LNCAP (cell line): ENCODE results near the gene CANT1.

ENCODE experiments used
- TF ChIP-seq, protein P1 (sequence below): fragments of 450-650 bp; IDR thresholded peaks from 2 replicates; pipeline ENCODE4 v1.5.1; 2017; ENCODE audit warnings: mild to moderate bottlenecking

The CANT1 gene

DNA sequence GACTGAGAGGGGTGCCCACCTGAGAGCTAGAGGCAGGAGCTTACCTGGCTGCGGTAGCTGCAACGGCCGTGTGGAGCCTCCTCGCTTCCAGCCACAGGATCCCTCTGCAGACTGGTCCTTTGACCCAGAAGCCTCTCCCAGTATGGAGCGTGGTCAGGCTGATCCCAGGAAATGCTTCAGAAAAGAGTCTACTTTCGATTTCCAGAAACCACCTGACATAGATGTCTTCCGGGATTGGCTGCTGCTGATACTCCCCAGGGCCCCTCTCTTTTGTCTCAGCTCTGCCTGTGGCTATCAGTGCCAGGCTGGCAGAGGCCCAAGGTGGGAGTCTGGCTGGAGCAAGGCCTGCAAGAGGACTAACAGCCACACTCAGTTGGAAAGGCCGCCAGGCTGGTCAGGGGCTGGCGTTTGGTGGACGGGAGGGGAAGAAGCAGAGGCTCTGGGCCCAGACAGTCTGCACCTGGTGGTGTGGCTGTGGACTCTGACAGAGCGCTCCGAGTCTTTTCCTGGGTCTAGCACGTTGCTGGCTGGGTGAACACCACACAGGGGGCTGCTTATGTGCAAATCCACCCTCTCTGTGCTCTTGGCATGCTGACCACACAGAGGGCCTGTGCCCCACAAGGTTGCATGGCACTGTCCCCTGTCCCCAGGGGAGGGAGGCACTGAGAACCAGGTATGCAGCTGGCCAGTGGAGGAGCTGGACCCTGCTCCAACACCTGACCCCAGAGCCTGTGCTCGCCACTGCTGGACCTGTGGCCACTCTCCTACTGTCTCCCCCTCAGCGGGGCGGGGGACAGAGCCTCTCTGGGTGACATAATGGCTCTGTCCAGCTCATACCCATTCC is 29.6 kb downstream of the CANT1 start, which contains the start of gene LGALS3BP:
Gene LGALS3BP (minus strand): TSS at position 144 of the 844 bp plus-strand sequence. CDS start 2,732 bp downstream, outside the sequence.
- TF ChIP-seq, protein P1, sequence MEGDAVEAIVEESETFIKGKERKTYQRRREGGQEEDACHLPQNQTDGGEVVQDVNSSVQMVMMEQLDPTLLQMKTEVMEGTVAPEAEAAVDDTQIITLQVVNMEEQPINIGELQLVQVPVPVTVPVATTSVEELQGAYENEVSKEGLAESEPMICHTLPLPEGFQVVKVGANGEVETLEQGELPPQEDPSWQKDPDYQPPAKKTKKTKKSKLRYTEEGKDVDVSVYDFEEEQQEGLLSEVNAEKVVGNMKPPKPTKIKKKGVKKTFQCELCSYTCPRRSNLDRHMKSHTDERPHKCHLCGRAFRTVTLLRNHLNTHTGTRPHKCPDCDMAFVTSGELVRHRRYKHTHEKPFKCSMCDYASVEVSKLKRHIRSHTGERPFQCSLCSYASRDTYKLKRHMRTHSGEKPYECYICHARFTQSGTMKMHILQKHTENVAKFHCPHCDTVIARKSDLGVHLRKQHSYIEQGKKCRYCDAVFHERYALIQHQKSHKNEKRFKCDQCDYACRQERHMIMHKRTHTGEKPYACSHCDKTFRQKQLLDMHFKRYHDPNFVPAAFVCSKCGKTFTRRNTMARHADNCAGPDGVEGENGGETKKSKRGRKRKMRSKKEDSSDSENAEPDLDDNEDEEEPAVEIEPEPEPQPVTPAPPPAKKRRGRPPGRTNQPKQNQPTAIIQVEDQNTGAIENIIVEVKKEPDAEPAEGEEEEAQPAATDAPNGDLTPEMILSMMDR: no peak

DNA sequence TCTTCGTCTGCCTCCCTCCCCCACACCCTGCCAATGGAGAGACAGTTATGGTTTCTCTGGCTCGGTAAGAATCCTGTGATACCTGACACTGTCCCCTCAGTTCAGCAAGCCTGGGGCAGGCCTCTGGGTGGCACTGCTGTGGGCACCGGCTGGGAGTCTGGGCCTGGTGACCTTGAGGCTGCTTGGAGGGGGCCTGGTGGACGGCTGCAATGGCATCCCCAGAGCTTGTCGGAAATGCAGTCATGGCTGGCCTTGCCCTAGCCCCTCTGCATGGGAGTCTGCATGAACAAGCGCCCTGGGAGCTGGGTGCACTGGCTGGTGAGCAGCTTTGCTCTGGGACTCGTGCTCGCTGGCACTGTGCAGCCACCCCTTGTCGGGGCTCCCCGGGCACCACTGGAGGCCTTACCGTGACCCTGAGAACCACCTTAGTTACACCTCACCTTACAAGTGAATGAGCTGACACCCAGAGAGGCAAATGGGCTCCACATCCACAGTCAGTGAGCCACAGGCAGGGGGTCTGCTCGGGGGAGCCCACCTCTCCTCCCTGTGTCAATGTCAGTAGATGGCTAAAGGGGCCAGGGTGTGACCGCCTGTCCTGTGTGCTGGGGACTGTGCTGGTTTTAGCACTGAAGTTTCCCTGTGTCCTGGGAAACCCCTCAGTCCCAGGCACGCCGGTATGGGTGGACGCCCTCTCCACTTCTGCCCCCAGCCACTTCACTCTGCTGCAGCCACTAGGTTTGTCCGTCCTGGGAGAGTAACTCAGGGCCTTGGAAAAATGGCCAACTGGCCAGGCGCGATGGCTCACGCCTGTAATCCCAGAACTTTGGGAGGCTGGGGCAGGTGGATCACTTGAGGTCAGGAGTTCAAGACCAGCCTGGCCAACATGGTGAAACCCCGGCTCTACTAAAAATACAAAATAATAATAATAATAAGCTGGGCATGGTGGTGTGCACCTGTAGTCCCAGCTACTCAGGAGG is 31.3 kb downstream of the CANT1 start:
- TF ChIP-seq, protein P1: no peak

DNA sequence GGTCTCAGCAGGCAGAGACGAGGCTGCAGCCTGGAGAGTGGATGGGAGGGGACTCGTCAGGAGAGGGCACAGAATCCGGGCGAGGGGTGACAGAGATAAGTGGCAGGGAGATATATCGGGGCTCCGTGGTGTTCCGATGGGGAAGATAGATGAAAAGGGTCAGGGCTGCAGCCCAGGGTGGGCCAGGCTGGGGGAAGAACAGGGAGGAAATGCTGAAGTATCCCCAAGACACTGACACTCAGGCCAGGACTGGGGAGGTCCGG is 32.0 kb downstream of the CANT1 start:
- TF ChIP-seq, protein P1: no peak

DNA sequence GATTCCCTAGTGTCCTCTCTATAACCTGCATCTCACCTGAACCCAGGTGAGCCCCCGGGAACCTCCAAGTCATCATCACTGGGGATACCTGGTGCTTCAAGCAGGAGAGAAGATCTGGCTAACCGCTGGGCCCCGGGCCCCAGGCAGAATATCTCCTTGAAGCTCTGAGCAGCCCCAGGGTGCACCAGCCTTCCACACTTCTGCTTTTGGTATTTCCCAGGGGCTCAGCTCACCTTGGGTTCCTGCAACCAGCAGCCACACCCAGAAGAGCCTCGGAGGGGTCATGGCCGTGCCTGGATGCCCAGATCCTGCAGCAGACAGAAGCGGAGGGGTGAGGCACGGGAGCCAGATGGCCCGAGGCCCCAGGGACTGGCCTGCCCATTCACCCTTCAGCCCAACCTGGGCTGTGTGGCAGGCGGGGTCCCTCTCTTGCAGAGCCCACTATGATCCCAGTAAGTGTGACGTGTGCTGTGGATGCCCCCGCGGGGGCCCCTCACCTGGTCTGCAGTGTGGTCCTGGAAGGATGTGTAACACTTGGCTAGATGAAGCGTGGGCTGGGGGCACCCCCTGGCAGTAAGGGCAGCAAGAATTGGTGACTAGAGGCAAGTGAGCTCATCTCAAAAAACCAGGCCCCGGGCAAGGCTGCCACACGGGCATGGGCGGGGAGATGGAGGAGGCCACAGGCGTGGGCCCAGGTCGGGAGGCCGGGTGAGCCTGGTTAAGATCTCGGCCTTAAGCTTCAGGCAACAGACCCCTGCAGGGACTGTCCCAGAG is 32.5 kb downstream of the CANT1 start:
- TF ChIP-seq, protein P1: no peak

DNA sequence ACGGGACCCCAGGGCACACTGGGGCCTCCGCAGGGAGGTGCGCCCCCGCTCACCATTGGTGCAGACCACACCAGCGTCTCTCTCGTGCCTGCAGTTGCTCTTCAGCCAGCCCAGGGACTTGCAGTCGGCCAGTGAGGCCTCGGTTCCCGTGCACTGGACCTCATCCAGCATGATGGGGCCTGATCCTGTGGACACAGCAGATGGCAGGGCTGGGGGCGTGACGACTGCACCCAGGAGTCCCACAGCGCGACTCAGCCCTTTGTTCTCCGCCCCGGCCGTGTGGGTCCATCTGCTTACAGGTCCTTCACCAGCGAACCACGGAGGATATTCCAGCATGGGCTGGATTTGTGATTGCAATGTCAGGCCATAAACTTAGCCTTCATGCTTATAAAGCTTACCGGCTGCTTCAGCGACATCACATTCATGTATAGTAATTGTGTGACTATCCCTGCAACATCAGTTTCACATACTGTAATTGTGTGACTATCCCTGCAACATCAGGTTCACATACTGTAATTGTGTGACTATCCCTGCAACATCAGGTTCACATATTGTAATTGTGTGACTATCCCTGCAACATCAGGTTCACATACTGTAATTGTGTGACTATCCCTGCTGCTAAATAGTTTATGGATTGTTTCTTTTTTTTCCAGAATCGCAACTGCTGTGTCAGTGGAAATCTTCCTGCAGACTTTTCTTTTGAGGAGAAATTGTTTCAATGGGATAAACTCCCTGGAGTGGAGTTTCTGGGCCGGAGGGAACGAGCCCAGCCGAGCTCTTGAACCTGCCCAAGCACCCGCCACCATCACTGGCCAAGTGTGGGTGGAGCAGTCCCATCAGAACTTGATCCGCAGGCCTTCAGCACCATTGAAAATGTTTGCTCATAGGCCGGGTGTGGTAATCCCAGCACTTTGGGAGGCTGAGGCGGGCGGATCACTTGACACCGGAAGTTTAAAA is 34.7 kb downstream of the CANT1 start:
- TF ChIP-seq, protein P1: no peak

DNA sequence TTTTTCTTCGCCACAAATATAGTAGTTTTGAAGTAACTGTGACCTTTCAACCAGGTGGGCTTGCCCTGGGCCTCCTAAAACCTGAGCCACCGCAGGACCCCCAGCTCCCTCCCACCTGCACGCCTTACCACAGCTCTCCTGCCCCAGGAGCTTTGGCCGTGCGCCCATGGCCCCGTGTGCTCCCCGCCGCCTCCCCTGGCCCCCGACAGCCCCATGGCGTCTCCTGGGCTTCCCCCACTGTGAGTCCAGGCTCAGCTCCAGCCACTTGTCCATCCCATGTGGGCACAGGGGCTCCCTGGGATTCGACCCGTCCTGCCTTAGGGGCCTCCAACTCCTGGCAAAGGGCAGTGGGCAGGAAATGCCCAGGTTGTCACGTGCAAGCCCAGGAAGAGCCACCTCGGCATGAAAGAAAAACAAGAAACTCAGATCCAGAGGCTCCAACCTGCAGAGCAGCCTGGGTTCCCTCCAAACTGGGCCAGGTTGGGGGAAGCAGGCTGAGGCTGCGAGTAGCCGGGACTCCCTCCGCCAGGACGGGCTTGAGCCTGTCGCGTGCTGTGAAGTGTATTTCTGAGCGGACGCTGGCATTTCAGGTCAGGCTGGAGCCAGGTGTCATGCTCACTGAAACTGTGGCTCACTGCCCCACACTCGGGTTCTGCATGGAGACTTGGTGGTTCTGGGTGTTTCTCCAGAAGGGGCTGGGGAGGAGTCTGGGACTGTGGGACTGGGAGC is 35.6 kb downstream of the CANT1 start:
- TF ChIP-seq, protein P1: no peak
